Ectodermal cell (in vitro differentiated cells): Measurements from ENCODE around the gene FLNB.

ENCODE experiments used
- H3K27ac ChIP-seq: 2 replicates; pipeline ENCODE4 v1.7.0; 2013; ENCODE audit warnings: mild to moderate bottlenecking, low read depth, low read length; ENCODE audit not compliant: insufficient read depth, poor library complexity, severe bottlenecking
- H3K27me3 ChIP-seq: 2 replicates; pipeline ENCODE4 v1.7.0; 2013; ENCODE audit warnings: mild to moderate bottlenecking, low read length; ENCODE audit not compliant: insufficient read depth, control insufficient read depth, poor library complexity, severe bottlenecking
- H3K36me3 ChIP-seq: one replicate; pipeline ENCODE4 v1.7.0; 2013; ENCODE audit warnings: low read length; ENCODE audit not compliant: control insufficient read depth, insufficient read depth
- H3K4me1 ChIP-seq: one replicate; pipeline ENCODE4 v1.7.0; 2013; ENCODE audit warnings: low read length; ENCODE audit not compliant: control insufficient read depth, insufficient read depth
- H3K4me3 ChIP-seq: 2 replicates; pipeline ENCODE4 v1.7.0; 2013; ENCODE audit warnings: low read depth, low read length, control low read depth; ENCODE audit not compliant: insufficient read depth
- H3K9me3 ChIP-seq: 2 replicates; pipeline ENCODE4 v1.7.0; 2013; ENCODE audit warnings: mild to moderate bottlenecking, low read length, moderate library complexity; ENCODE audit not compliant: control insufficient read depth
- WGBS, 2 experiments: methylation state at CpG; one replicate each; pipeline ENCODE4 v1.1.7; 2013; ENCODE audit warnings: missing lambda C conversion rate in 2 of 2; 5-methylcytosine and 5-hydroxymethylcytosine counted together

The FLNB gene

DNA sequence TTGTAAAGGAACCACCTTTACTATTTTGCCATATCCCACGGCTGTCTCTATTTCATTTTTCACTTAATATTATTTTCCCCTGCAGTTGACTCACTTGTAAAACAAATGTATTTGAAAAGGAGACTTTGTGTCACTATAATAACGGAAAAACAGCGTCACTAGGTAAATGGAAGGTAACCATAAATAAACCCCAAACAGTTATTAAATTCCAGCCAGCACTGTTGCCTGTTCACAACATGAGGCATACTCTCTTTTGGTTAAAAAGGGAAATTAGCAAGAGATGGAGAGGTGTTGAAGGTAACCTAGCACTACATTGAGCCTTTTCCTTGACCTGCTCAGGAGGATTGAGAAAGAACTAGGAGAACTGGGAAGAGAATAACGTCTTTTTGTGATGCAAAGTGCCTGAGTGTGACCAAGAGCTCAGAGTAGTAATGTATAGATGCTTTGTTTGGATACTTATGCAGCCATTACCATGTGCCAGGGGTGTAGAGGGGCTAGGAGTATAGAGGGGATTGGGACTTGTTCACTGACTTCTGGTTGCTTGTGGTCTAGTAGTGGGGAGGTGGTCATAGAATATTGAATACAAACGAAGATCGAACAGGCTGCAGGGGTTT is 19.6 kb downstream of the FLNB start:
- Histone ChIP-seq H3K27me3 (no peaks in the 10 kb centered on the region), H3K4me3 (no peak overlapping the region), H3K36me3 (no peaks in the 10 kb centered on the region), H3K4me1 (no peaks in the 10 kb centered on the region), H3K9me3 (no peaks in the 10 kb centered on the region), H3K27ac (no peak overlapping the region)
- WGBS, 2 experiments, result 67 to 74% methylated on average over 4 to 6 of the region's 6 CpGs

- no peak overlapping the region for H3K27ac ChIP-seq
Measured at GRCh38 chr3:58028902-58029301, 20.7 kb downstream of the FLNB start.

DNA sequence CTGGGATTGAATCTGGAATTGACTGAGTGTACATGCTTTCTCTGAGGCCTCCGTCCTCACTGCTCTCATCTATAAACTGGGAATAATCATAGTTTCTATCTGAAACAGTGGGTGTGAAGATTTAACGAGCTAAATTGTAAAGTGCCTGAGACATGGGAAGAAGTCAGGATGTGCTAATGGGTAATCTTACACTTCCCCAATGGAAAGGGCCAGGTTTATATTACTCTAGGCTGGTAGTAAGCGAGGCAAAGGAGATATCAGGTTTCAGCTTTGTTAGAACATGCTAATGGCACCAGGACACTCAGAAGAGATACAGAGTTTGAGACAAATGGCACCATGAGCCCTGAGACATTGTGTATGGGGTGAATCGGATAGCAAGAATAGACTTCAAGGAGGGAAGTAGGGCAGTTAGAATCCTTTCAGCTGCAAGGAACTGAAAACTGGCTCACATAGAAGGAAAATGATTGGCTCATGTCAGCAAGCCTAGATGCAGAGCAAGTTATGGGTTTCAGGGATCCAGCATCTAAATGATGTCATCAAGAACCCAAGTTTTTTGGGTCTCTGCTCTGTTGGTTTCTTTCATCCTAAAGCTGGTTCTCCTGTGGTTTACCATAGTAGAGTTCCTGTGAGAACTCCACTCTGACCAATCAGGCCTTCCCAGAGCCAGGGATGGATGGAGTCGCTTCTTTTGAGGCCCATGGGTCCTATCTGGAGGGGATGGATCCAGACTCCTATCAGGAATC is 21.8 kb downstream of the FLNB start:
- Histone ChIP-seq H3K4me1 (no peaks in the 10 kb centered on the region), H3K27me3 (no peaks in the 10 kb centered on the region), H3K4me3 (no peak overlapping the region), H3K27ac (no peak overlapping the region), H3K9me3 (no peaks in the 10 kb centered on the region), H3K36me3 (no peaks in the 10 kb centered on the region)
- 70 to 83% methylated on average over 5 of the region's 5 CpGs for WGBS, 2 experiments

More at GRCh38 chr3:58028902-58029301, 20.7 kb downstream of the FLNB start:
- 93 to 97% methylated on average over 1 of the region's 1 CpG for WGBS, 2 experiments
- Histone ChIP-seq H3K4me3 (no peak overlapping the region), H3K4me1 (no peaks in the 10 kb centered on the region), H3K36me3 (no peaks in the 10 kb centered on the region), H3K27me3 (no peaks in the 10 kb centered on the region), H3K9me3 (no peaks in the 10 kb centered on the region)

DNA sequence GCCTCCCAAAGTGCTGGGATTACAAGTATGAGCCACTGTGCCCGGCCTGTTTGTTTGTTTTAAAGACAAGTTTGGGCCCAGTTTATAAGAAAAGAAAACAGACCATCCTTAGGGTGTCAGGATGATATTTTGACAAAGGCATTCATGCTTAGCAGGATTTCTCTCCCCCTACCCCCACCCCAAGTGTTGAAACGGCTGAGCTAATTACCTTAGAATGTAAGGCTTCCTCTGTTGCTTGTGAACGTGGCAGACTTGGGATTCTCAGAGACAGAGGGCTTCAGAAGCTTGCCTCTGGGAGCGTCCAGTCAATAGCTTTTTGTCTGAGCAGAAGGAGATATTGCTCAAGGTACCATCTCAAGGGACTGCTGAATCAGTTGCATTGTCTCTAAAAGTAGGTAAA is 24.0 kb downstream of the FLNB start:
- no peak overlapping the region for H3K4me3 ChIP-seq
- 65 to 72% methylated on average over 4 of the region's 4 CpGs for WGBS, 2 experiments
- H3K27ac ChIP-seq, result no peak overlapping the region

DNA sequence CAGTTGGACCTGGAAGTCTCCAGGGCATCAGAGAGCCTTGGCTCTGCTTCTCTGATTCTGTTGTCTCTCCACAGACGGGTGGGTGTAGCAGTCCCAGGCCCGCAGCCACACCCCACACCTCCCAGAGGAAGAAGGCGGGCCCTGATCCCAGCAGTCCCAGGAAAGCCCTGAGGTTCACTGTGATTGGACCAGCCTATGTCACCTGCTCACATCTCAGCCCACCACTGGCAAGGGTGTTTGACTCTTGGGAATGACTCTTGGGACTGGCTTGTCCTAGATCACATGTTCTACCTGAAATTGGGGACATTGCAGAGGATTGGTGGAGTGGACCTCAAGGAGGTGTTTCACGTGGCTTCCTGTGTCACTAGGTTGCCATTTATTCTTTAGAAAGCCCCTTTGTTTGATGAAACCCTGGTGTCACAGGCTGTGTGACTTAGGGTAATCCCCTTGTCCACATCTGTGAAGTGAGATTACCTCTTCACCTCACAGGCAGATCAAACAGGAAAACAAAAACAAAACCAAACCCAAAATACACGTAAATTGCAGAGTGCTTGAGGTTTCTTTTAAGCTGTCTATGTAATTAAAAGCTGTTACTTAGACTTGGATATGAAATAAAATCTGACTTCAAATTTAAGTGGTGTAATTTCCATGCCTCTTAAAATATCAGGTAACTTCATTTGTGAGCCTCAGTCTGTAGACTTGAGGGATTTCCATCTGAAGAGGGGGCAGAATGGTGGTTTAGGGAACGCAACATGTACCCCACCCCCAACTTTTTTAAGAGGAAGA is 26.7 kb downstream of the FLNB start:
- 66 to 68% methylated on average over 5 to 6 of the region's 6 CpGs for WGBS, 2 experiments
- no peak overlapping the region for H3K4me3 ChIP-seq
- no peaks in the 10 kb centered on the region for H3K27me3 ChIP-seq
- H3K4me1 ChIP-seq, result no peaks in the 10 kb centered on the region
- H3K36me3 ChIP-seq, result no peaks in the 10 kb centered on the region
- H3K9me3 ChIP-seq, result no peaks in the 10 kb centered on the region
- H3K27ac ChIP-seq, result no peak overlapping the region

More for the DNA sequence above, 24.0 kb downstream of the FLNB start:
- H3K36me3 ChIP-seq, result no peaks in the 10 kb centered on the region
- no peaks in the 10 kb centered on the region for H3K27me3 ChIP-seq
- H3K4me1 ChIP-seq, result no peaks in the 10 kb centered on the region
- no peaks in the 10 kb centered on the region for H3K9me3 ChIP-seq

DNA sequence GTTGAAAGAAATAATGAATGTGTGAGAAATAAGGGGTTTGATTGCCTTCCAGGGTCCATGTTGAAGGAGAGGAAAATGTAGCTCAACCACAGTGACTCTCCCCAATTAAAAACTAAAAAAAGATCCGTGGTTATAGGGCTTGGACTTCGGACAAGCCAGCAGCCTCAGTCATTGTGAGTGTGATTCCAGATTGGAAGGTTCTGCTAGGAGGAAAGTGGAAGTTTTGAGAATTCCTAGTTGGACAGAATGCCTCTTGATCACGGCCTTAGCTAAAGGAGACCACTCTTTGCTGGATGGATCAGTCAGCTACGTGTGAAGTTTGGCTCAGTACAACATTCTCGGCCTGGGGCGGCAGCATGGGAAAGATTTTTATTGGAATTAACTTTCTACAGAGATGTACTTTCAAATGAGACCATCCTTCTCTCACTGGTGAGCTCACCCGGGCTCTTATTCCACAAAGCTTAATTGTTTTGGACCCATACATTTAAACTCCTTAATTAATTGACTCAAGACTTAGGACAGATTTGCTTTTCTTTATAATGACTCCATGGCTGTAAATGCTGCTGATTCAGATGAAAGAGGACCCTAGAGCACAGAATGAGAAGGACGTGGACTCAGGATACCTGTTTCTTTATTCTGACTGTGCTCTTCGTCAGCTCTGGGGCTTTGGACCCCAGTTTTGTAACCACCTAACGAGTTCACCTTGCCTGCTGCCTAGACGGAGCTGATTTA is 27.5 kb downstream of the FLNB start:
- Histone ChIP-seq H3K9me3 (no peaks in the 10 kb centered on the region), H3K4me3 (no peak overlapping the region), H3K27ac (no peak overlapping the region), H3K4me1 (no peaks in the 10 kb centered on the region), H3K36me3 (no peaks in the 10 kb centered on the region), H3K27me3 (no peaks in the 10 kb centered on the region)
- WGBS, 2 experiments, result 88 to 91% methylated on average over 11 of the region's 11 CpGs

DNA sequence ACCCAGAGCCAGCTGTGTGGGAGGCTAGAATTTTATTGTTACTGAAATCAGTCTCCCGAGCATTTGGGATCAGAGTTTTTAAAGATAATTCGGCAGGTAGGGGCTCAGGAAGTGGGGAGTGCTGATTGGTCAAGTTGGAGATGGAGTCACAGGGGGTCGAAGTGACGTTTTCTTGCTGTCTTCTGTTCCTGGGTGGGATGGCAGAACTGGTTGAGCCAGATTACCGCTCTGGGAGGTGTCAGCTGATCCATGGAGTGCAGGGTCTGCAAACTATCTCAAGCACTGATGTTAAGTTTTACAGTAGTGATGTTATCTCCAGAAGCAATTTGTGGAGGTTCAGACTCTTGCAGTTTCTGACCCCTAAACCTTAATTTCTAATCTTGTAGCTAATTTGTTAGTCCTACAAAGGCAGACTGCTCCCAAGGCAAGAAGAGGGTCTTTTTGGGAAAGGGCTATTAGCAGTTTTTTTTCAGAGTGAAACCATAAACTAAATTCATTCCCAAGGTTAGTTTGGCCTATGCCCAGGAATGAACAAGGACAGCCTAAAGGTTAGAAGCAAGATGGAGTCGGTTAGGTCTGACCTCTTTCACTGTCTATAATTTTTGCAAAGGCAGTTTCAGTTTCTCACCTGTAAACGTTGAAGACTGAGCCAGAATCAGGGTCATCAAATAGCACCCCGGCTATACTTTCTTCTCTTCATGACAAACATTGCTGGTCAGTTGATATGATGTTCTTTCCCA is 28.2 kb downstream of the FLNB start:
- Histone ChIP-seq H3K9me3 (no peaks in the 10 kb centered on the region), H3K4me3 (no peak overlapping the region), H3K36me3 (no peaks in the 10 kb centered on the region), H3K27ac (no peak overlapping the region), H3K27me3 (no peaks in the 10 kb centered on the region), H3K4me1 (peaks cover 6% of the 10 kb centered on the region)
- WGBS, 2 experiments, result 83 to 84% methylated on average over 8 of the region's 8 CpGs

GRCh38 chr3:58037141-58037910 is 29.1 kb downstream of the FLNB start:
- 90 to 95% methylated on average over 12 of the region's 13 CpGs for WGBS, 2 experiments

GRCh38 chr3:58038675-58039292 is 30.6 kb downstream of the FLNB start:
- Histone ChIP-seq H3K27me3 (no peaks in the 10 kb centered on the region), H3K27ac (no peak overlapping the region), H3K4me3 (no peak overlapping the region), H3K9me3 (no peaks in the 10 kb centered on the region), H3K36me3 (no peaks in the 10 kb centered on the region), H3K4me1 (peaks cover 24% of the 10 kb centered on the region)
- WGBS, 2 experiments, result 86 to 92% methylated on average over 8 of the region's 8 CpGs

More at GRCh38 chr3:58037141-58037910, 29.1 kb downstream of the FLNB start:
- Histone ChIP-seq H3K4me3 (no peak overlapping the region), H3K4me1 (peaks cover 12% of the 10 kb centered on the region), H3K27me3 (no peaks in the 10 kb centered on the region), H3K9me3 (no peaks in the 10 kb centered on the region), H3K36me3 (no peaks in the 10 kb centered on the region), H3K27ac (no peak overlapping the region)
